MCF 10A (cell line): ENCODE measurements around the gene UPK3A. TPM values are rescaled to one million over a fixed set of nuclear protein-coding genes. Genes with fewer than 3 reads are reported as not detected.
A peak's percentile ranks its signal among the peaks of the same experiment; 100 is the strongest.

Source experiments
- Bru-seq: library from RNA; stranded (reverse); fragments of 400-500 nt; gene quantifications from one replicate; lab custom pipeline; 2021; lab: Mats Ljungman, UMichigan
- BruChase-seq, 2 experiments: library from RNA; stranded (reverse); fragments of 400-500 nt; gene quantifications; one replicate each; lab custom pipeline; 2021; lab: Mats Ljungman, UMichigan
- BruUV-seq: library from RNA; stranded (reverse); fragments of 400-500 nt; replicated peaks from 2 replicates; lab custom pipeline; 2021; lab: Mats Ljungman, UMichigan
- CTCF ChIA-PET: fragments of 300-600 bp; sonication (Branson Sonifier 250); formaldehyde crosslinking; extraction: SDS; loops from one replicate; lab custom pipeline; 2021; ENCODE audit warnings: antibody characterized with exemption, inconsistent platforms; lab: Yijun Ruan, JAX
- POLR2A ChIA-PET: fragments of 300-600, 350-650 bp; sonication (Branson Sonifier 250); formaldehyde crosslinking; extraction: SDS; loops from one replicate; lab custom pipeline; 2020; ENCODE audit warnings: antibody characterized with exemption, inconsistent platforms; lab: Yijun Ruan, JAX
- DNase-seq: peaks from one replicate; pipeline ENCODE4 v3.0.0-alpha.2; 2018; ENCODE audit not compliant: unreplicated experiment
- H3K27ac Mint-ChIP-seq: one replicate; pipeline ENCODE4 v1.8.0; 2022; ENCODE audit warnings: mild to moderate bottlenecking, low read depth, mixed read lengths; ENCODE audit not compliant: unreplicated experiment
- H3K27me3 Mint-ChIP-seq: one replicate; pipeline ENCODE4 v1.8.0; 2022; ENCODE audit warnings: mixed read lengths; ENCODE audit not compliant: insufficient read depth, unreplicated experiment
- H3K36me3 Mint-ChIP-seq: one replicate; pipeline ENCODE4 v1.8.0; 2022; ENCODE audit warnings: mild to moderate bottlenecking, moderate library complexity, mixed read lengths; ENCODE audit not compliant: insufficient read depth, unreplicated experiment
- H3K4me1 Mint-ChIP-seq: one replicate; pipeline ENCODE4 v1.8.0; 2022; ENCODE audit warnings: mixed read lengths; ENCODE audit not compliant: insufficient read depth, unreplicated experiment
- H3K4me3 Mint-ChIP-seq: one replicate; pipeline ENCODE4 v1.8.0; 2022; ENCODE audit warnings: mild to moderate bottlenecking, moderate library complexity, mixed read lengths; ENCODE audit not compliant: unreplicated experiment
- H3K9me3 Mint-ChIP-seq: one replicate; pipeline ENCODE4 v1.8.0; 2022; ENCODE audit warnings: mixed read lengths; ENCODE audit not compliant: unreplicated experiment
- intact Hi-C: fragments of 100-400 bp; cut with micrococcal nuclease; formaldehyde crosslinking; loops from 2 replicates; pipeline ENCODE4 v1.14.1; 2022
- long read RNA-seq: library from polyadenylated mRNA; stranded (forward); transcript quantifications from one replicate; pipeline ENCODE4 v2.0.0, GENCODE V29; 2022
- total RNA-seq: library from RNA; stranded (reverse); gene quantifications from 2 replicates; pipeline ENCODE4 v1.2.3, GENCODE V29; 2022
- TF ChIP-seq, protein P1 (sequence below): fragments of 200-600 bp; IDR thresholded peaks from one replicate; pipeline ENCODE4 v1.8.0; 2022; ENCODE audit warnings: antibody characterized with exemption, mild to moderate bottlenecking; ENCODE audit not compliant: unreplicated experiment

UPK3A gene
- total RNA-seq (not detected in 2 replicates), Bru-seq, nascent RNA (not detected), BruChase-seq, experiment 1, labeled RNA remaining after a 6-hour chase (not detected), BruChase-seq, experiment 2, labeled RNA remaining after a 2-hour chase (not detected)
- long read RNA-seq = 0 reads

DNA sequence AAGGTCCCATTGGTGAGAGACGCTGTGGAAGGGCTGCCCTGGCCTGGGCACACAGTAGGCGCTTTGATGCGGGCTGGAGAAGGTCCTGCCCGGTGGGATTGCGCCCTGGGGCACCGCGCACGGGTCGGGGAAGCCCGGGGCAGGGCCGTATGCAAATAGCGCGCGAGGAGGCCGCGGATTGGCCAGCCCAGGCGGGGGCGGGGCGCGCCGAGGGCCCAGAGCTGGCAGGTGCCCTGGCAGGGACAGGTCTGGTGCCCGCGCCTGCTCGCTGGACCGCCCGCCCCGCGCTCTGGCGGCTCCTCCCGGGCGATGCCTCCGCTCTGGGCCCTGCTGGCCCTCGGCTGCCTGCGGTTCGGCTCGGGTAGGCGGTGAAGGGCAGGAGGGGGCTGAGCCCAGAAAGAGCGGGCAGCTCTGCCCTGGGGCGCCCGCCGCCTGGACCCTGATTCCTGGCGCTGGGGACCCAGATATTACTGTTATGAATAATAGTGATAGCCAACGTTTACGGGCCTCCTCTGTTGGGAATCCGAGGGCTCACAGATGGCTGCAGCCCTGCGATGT, at the start of gene UPK3A:
Gene UPK3A (plus strand): TSS at position 245 of the 558 bp plus-strand sequence. CDS start 65 bp downstream, at position 310.
- Mint-ChIP-seq H3K9me3 (no peaks in the 10 kb centered on the region), H3K4me3 (no peak within 1 kb of the TSS), H3K27ac (no peak within 1 kb of the TSS), H3K27me3 (peaks cover 15% of the 10 kb centered on the region), H3K36me3 (no peaks in the 10 kb centered on the region), H3K4me1 (no peaks in the 10 kb centered on the region)
- TF ChIP-seq, protein P1, sequence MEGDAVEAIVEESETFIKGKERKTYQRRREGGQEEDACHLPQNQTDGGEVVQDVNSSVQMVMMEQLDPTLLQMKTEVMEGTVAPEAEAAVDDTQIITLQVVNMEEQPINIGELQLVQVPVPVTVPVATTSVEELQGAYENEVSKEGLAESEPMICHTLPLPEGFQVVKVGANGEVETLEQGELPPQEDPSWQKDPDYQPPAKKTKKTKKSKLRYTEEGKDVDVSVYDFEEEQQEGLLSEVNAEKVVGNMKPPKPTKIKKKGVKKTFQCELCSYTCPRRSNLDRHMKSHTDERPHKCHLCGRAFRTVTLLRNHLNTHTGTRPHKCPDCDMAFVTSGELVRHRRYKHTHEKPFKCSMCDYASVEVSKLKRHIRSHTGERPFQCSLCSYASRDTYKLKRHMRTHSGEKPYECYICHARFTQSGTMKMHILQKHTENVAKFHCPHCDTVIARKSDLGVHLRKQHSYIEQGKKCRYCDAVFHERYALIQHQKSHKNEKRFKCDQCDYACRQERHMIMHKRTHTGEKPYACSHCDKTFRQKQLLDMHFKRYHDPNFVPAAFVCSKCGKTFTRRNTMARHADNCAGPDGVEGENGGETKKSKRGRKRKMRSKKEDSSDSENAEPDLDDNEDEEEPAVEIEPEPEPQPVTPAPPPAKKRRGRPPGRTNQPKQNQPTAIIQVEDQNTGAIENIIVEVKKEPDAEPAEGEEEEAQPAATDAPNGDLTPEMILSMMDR = no peak
- no peak for DNase-seq
- intact Hi-C loops = no loop called here
- BruUV-seq = no TSS peak
- ChIA-PET POLR2A (no interaction called here), CTCF (interaction anchor here (0.5 kb wide), 1 partner anchor 464 kb away, joined by 6 read pairs; no protein-coding TSS in a partner anchor)

DNA sequence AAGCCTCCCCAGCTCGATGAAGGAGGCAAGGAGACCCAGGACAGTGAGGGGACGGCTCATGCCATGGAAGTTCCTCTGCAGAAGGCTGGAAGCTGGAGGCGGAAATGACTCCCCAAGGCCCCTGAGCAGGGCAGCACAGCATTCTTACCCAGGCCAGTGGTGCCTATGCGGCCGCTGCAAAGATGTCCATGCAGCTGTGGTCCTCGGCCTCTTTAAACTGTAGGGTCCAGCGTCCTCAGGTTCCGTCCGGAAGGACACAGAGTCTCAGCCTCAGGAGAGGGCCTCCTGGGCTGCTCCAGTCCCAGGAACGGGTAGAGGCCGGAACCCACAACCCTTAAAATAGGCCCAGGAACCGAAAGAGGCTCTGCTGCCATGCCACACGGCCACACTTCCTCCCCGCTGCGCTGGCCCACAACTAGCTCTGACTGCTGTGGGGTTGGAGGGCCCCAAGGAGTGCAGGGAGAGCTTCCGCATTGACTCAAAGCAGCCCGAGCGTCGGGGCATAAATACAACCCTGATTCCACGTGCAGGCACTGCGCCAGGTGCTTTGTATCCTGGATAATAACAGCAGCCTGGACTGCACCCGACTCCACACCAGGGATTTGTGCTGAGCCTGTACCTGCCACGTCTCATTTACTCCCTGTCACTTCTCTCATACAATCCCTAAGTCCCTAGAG, 49.5 kb upstream of the UPK3A start:
- ChIA-PET CTCF (no interaction called here), POLR2A (interaction anchor here (1.4 to 1.5 kb wide), 2 partner anchors 11 to 72 kb away, joined by 6 to 7 read pairs; partner anchors contain the start of gene NUP50)
- no peaks in the 10 kb centered on the region for H3K9me3 Mint-ChIP-seq
- no peaks in the 10 kb centered on the region for H3K27me3 Mint-ChIP-seq
- H3K4me1 Mint-ChIP-seq = peaks cover 7% of the 10 kb centered on the region
- intact Hi-C loops = no loop called here
- TF ChIP-seq, protein P1 = no peak
- H3K27ac Mint-ChIP-seq = peak overlapping the region; percentile 59
- no peak for DNase-seq
- H3K4me3 Mint-ChIP-seq = no peak overlapping the region
- no TSS peak for BruUV-seq
- peaks cover 6% of the 10 kb centered on the region for H3K36me3 Mint-ChIP-seq

DNA sequence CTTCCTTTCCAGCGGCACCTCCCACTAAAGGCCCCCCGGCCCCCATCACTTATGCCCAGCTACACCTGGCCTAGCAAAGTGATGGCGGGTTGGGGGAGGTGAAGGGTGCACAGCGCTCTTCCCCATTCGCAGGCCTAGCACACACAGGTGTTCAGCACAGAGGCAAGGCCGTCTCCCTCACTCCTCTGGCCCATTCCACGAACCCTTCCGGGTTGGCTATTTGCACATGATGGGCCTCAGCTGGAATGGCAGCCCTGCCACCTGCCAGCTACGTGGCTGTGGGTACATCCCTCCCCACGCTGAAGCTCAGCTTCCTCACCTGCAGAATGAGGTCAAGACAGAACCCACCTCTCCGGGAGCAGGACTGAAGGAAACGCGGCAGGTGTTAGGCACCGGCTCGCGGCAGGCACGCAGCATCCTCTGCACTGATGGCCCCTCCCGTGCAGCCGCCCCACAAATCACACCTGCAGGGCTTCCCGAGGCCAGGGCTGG, 48.9 kb upstream of the UPK3A start:
- Mint-ChIP-seq H3K27ac (peak overlapping the region; percentile 59), H3K27me3 (no peaks in the 10 kb centered on the region), H3K9me3 (no peaks in the 10 kb centered on the region), H3K4me3 (no peak overlapping the region), H3K4me1 (peaks cover 5% of the 10 kb centered on the region), H3K36me3 (peaks cover 6% of the 10 kb centered on the region)
- intact Hi-C loops = no loop called here
- TF ChIP-seq, protein P1 = no peak
- DNase-seq = no peak
- CTCF ChIA-PET = interaction anchor here (1.2 kb wide), 1 partner anchor 25 kb away, joined by 3 read pairs; no protein-coding TSS in a partner anchor
- BruUV-seq = no TSS peak
- POLR2A ChIA-PET = no interaction called here
